GM19240 (cell line): Measurements from ENCODE around the gene NAPB.
"Not testable (repeated sequence)": the region's sequence is repeated elsewhere in the genome, so short reads cannot be mapped to it uniquely, and the experiment has no call there.

Experiments used
- DNase-seq: peaks from one replicate; pipeline ENCODE4 v3.0.0; 2011; ENCODE audit warnings: low spot score; ENCODE audit not compliant: insufficient read length

Gene NAPB

GRCh38 chr20:23349338-23350195 is 71.7 kb downstream of the NAPB start:
- DNase-seq, result peak; percentile 51

- not testable (repeated sequence) for DNase-seq
These were observed 72.8 kb downstream of the NAPB start for GRCh38 chr20:23348510-23348909.

GRCh38 chr20:23347791-23348190 is 73.5 kb downstream of the NAPB start:
- DNase-seq, result no peak

- DNase-seq, result no peak
These were observed 75.3 kb downstream of the NAPB start for GRCh38 chr20:23346002-23346401.

- no peak for DNase-seq
These were observed 77.0 kb downstream of the NAPB start for GRCh38 chr20:23344336-23344735.

GRCh38 chr20:23343590-23343989 is 77.7 kb downstream of the NAPB start:
- no peak for DNase-seq

- DNase-seq, result no peak
These were observed 80.2 kb downstream of the NAPB start for GRCh38 chr20:23341073-23341472.

GRCh38 chr20:23340524-23340923 is 80.8 kb downstream of the NAPB start:
- no peak for DNase-seq

- DNase-seq, result no peak
These were observed 81.3 kb downstream of the NAPB start for GRCh38 chr20:23339986-23340385.

- DNase-seq, result no peak
These were observed 84.0 kb downstream of the NAPB start for GRCh38 chr20:23337312-23337711.

GRCh38 chr20:23336476-23336875 is 84.8 kb downstream of the NAPB start:
- DNase-seq, result no peak

- DNase-seq, result no peak
These were observed 85.8 kb downstream of the NAPB start for GRCh38 chr20:23335521-23335920.

- no peak for DNase-seq
These were observed 87.2 kb downstream of the NAPB start for GRCh38 chr20:23334111-23334510.

GRCh38 chr20:23332467-23332866 is 88.8 kb downstream of the NAPB start:
- no peak for DNase-seq

- no peak for DNase-seq
These were observed 89.6 kb downstream of the NAPB start for GRCh38 chr20:23331450-23332350.

- no peak for DNase-seq
These were observed 93.5 kb downstream of the NAPB start for GRCh38 chr20:23327617-23328333.

GRCh38 chr20:23326774-23327173 is 94.5 kb downstream of the NAPB start:
- no peak for DNase-seq

- DNase-seq, result no peak
These were observed 96.2 kb downstream of the NAPB start for GRCh38 chr20:23325107-23325506.
